IgD-negative memory B cell (primary cell): ENCODE results near the gene CLDN5. TPM values are rescaled to one million over a fixed set of nuclear protein-coding genes. Genes with fewer than 3 reads are reported as not detected.

Experiments used
- H3K27ac Mint-ChIP-seq, 3 donors: one replicate each; pipeline ENCODE4 v1.8.0; 2020 to 2022; ENCODE audit warnings: mild to moderate bottlenecking in 3 of 3, mixed read lengths in 3 of 3, moderate library complexity in 1 of 3
- H3K27me3 Mint-ChIP-seq: one replicate; pipeline ENCODE4 v1.8.0; 2021; ENCODE audit warnings: mixed read lengths
- H3K36me3 Mint-ChIP-seq: one replicate; pipeline ENCODE4 v1.8.0; 2020; ENCODE audit warnings: mild to moderate bottlenecking, mixed read lengths
- H3K4me1 Mint-ChIP-seq, 3 donors: one replicate each; pipeline ENCODE4 v1.8.0; 2020 to 2022; ENCODE audit warnings: mixed read lengths in 3 of 3, mild to moderate bottlenecking in 1 of 3
- H3K4me3 Mint-ChIP-seq, 4 donors: one replicate each; pipeline ENCODE4 v1.8.0; 2020 to 2022; ENCODE audit warnings: mild to moderate bottlenecking in 4 of 4, mixed read lengths in 4 of 4, moderate library complexity in 3 of 4
- H3K9me3 Mint-ChIP-seq, 3 donors: one replicate each; pipeline ENCODE4 v1.8.0; 2020 to 2021; ENCODE audit warnings: mixed read lengths in 3 of 3, mild to moderate bottlenecking in 1 of 3
- polyA plus RNA-seq: library from polyadenylated mRNA; unstranded; fragments of 300-500 nt; fragmentation: Illumina TruSeq; gene quantifications from one replicate; pipeline ENCODE4 v1.2.3, GENCODE V29; 2021

CLDN5 gene
- polyA plus RNA-seq, 1 donor from 2014 or later: 0.79 TPM

DNA sequence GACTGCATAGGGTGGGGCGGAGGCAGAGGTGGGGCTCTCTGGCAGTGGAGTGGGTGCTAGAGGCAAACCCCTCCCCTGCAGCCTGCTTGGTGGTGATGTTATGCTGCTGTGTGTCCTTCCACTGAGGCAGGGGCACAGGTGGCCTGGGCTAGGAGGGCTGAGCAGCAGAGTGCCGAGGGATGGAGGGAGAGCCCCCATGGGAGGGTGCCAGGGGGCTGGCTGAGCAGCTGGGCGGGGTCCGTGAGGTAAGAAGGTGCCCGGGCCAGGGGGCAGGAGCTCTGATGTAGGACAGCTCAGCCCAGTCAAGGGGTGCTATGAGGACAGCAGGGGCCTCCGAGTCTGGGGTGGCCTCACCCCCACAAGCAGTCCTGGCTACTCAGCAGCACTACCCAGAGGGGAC, 4.2 kb downstream of the CLDN5 start:
- Mint-ChIP-seq H3K4me1 (peaks cover 0 to 3% (median 0%) of the 10 kb centered on the region in 3 donors), H3K4me3 (no peak overlapping the region), H3K36me3 (peaks cover 2% of the 10 kb centered on the region), H3K27me3 (peaks cover 17% of the 10 kb centered on the region), H3K9me3 (no peaks in the 10 kb centered on the region), H3K27ac (no peak overlapping the region)

DNA sequence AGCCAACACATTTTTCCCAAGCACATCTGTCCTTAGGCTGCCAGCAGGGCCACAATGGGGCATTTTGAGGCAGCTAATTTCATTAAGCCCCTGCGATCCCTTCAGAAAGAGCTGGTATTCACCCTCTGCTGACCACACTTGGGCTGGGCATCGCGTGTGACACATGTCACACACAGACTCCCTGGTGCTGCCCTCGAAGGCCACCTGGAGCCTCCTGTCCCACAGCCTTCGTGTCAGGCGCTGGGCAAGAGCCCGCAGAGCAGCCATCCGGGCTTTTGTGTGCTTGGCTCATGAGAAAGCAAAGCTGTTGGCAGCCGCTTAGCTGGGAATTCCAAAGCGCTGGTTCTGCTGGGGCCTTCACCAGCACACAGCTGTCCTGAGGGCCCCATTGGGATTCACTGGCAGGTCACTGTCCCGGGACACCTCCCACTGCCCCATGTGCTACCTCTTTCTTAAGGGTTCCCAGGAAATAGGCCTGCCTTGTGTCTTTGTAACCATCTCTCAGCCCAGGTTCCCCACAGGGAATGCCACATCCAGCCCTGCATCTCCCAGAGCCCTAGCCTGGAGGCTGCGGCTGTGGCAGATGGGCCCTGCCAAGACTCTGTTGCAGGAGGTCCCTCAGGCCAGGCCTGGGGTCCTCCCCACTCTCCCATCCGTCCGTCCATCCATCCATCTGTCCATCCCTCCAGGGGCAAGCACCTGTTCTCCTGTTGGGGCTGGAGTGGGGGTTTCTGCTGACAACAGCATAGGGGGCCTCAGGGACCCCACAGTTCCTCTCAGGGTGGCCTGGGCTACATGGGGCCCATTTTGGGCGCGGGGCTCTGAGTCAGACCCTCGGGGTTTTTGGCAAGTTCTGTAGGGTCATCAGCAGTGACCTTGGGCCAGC, 4.9 kb downstream of the CLDN5 start:
- Mint-ChIP-seq H3K36me3 (peaks cover 2% of the 10 kb centered on the region), H3K4me3 (peak overlapping the region in 2 of 4 donors; percentile 12 to 31), H3K27ac (no peak overlapping the region), H3K27me3 (peaks cover 12% of the 10 kb centered on the region), H3K4me1 (no peaks in the 10 kb centered on the region), H3K9me3 (no peaks in the 10 kb centered on the region)

GRCh38 chr22:19518635-19519034, 5.6 kb downstream of the CLDN5 start:
- Mint-ChIP-seq H3K4me1 (no peaks in the 10 kb centered on the region), H3K27ac (no peak overlapping the region), H3K4me3 (no peak overlapping the region), H3K36me3 (peaks cover 8% of the 10 kb centered on the region), H3K9me3 (peaks cover 0 to 3% (median 2%) of the 10 kb centered on the region in 3 donors), H3K27me3 (peaks cover 8% of the 10 kb centered on the region)

DNA sequence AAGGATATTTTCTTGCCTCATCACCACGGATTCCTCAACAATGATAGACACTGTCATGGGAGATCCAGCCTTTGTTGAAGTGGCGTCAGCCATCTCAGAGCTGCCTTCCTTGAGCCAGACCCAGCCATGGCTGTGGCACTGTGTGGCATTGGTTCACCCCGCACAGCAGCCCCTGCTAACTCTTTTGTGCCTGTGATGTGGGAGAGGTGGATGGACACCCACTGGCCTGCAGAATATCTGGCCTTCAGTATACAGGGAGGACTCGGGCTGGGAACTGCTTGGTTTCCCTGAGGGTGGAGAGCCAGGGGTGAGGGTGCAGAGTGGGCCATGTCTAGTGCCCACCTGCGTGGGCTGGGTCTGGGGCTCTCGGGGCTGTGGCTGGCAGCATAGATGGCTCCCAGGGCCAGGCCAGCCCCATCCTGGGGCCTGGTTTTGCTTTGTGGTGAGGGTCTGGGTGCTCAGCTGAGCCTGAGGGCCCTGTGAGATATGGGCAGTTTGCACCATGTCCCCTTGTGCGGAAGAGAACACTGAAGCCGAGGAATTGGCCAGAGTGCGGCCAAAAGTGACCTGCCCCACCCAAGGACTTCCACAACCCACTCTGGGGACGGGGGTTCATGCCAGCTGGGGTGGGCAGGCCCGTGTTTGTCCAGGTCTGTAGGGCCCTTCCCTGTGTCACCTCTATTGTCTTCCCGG, 6.1 kb downstream of the CLDN5 start:
- H3K27me3 Mint-ChIP-seq: peaks cover 4% of the 10 kb centered on the region
- H3K4me3 Mint-ChIP-seq: no peak overlapping the region
- H3K4me1 Mint-ChIP-seq: peaks cover 0 to 2% (median 0%) of the 10 kb centered on the region in 3 donors
- H3K36me3 Mint-ChIP-seq: peaks cover 8% of the 10 kb centered on the region
- H3K9me3 Mint-ChIP-seq: peaks cover 0 to 3% (median 2%) of the 10 kb centered on the region in 3 donors
- H3K27ac Mint-ChIP-seq: no peak overlapping the region

DNA sequence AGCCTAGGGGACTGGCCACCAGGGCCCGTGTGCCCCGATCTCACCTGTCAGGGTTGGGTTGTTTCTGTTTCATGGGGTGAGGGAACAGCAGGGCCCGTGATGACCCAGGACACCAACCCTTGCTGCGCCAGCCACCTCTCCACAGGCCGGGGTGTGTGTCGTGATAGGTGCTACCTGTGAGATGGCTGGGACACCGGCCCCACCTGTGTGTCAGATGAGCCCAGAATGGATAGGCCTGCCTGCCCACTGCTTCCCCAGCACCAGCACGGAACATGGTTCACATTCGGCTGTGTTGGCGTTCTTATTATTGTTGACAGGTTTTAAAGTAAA, 7.1 kb downstream of the CLDN5 start:
- Mint-ChIP-seq H3K4me1 (peaks cover 0 to 2% (median 0%) of the 10 kb centered on the region in 3 donors), H3K4me3 (no peak overlapping the region), H3K36me3 (peaks cover 8% of the 10 kb centered on the region), H3K9me3 (peaks cover 0 to 3% (median 2%) of the 10 kb centered on the region in 3 donors), H3K27me3 (no peaks in the 10 kb centered on the region), H3K27ac (no peak overlapping the region)

- no peaks in the 10 kb centered on the region for H3K27me3 Mint-ChIP-seq
- no peak overlapping the region for H3K27ac Mint-ChIP-seq
- H3K4me3 Mint-ChIP-seq: peak overlapping the region in 1 of 4 donors; percentile 30
- peaks cover 8% of the 10 kb centered on the region for H3K36me3 Mint-ChIP-seq
- peaks cover 0 to 2% (median 0%) of the 10 kb centered on the region in 3 donors for H3K4me1 Mint-ChIP-seq
- peaks cover 0 to 3% (median 2%) of the 10 kb centered on the region in 3 donors for H3K9me3 Mint-ChIP-seq
Observed at GRCh38 chr22:19516378-19517170, 7.6 kb downstream of the CLDN5 start.

GRCh38 chr22:19515654-19516377, 8.4 kb downstream of the CLDN5 start:
- H3K27me3 Mint-ChIP-seq: no peaks in the 10 kb centered on the region
- H3K27ac Mint-ChIP-seq: no peak overlapping the region
- H3K9me3 Mint-ChIP-seq: peaks cover 0 to 3% (median 2%) of the 10 kb centered on the region in 3 donors
- H3K4me3 Mint-ChIP-seq: no peak overlapping the region
- peaks cover 8% of the 10 kb centered on the region for H3K36me3 Mint-ChIP-seq
- H3K4me1 Mint-ChIP-seq: peaks cover 0 to 2% (median 0%) of the 10 kb centered on the region in 3 donors

DNA sequence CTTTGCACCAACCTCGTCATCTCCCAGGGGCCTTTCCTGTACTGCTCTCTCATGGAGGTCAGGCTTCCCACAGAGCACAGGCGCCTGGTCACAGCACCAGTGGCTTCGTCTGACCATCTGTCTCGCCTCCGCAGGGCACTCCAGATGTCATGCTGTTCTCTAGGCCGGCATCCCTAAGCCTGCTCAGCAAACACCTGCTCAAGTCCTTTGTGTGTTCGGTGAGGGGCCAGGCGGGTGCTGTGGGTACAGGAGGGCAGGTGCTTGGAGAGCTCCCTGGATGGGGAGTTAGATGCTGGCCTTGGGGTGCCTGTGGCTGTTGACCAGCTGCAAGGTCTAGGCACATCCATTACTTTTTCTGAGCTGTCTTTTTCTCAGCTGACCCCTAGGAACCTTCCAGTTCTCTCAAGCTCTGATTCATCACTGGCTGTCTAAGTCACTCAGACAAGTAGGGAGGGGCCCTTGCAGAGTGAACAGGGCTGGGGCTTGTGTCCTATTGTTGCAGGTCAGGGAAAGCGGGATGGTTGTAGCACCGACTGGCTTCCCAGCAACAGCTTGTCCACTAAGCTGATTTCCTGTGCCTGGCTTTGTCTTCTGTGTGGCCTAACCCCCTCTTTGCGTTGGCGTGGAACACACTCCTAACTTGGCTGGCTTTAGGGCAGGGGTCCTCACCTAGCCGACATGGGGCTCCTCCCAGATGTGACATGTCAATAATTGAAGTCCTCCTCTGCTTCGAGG, 9.2 kb downstream of the CLDN5 start:
- Mint-ChIP-seq H3K4me1 (peaks cover 0 to 2% (median 0%) of the 10 kb centered on the region in 3 donors), H3K4me3 (no peak overlapping the region), H3K36me3 (peaks cover 8% of the 10 kb centered on the region), H3K27ac (no peak overlapping the region), H3K27me3 (no peaks in the 10 kb centered on the region), H3K9me3 (peaks cover 0 to 3% (median 2%) of the 10 kb centered on the region in 3 donors)

DNA sequence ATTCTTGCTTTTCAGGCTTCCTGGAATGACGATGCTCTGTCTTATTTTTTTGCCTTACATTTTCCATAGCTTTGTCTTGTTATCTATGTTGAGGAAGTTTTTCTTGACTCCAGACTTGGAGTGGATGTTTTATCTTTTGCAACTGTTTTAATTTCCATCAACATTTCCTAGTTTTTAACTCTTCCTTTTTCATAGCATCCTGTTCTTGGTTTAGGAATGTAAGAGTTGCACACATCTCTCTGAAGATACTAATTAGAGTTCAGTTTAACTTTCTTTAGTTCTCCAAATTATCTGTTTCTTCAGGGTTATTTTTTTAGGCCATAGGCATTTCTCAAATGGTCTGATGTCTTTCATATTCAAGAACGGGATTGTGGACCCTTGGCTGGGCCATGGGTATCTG, 10.4 kb downstream of the CLDN5 start:
- Mint-ChIP-seq H3K27me3 (no peaks in the 10 kb centered on the region), H3K27ac (no peak overlapping the region), H3K36me3 (peaks cover 8% of the 10 kb centered on the region), H3K4me3 (no peak overlapping the region), H3K4me1 (peaks cover 0 to 2% (median 0%) of the 10 kb centered on the region in 3 donors), H3K9me3 (peaks cover 0 to 3% (median 2%) of the 10 kb centered on the region in 3 donors)

DNA sequence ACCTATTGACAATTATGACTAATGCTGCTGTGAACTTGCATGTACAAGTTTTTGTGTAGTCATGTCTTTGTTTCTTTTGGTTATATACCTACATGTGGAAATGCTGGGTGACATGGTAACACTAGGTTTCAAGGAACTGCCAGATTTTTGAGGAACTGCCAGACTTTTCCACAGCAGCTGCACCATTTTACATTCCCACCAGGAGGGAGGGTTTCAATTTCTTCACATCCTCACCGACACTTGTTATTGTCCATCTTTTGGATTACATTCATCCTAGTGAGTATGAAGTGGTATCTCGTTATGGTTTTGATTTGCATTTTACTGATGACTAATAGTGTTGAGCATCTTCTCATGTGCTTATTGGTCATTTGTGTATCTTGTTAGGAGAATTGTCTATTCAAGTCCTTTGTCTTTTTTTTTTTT, 13.3 kb downstream of the CLDN5 start:
- no peaks in the 10 kb centered on the region for H3K27me3 Mint-ChIP-seq
- H3K4me3 Mint-ChIP-seq: no peak overlapping the region
- peaks cover 0 to 2% (median 0%) of the 10 kb centered on the region in 3 donors for H3K4me1 Mint-ChIP-seq
- H3K27ac Mint-ChIP-seq: no peak overlapping the region
- H3K36me3 Mint-ChIP-seq: peaks cover 10% of the 10 kb centered on the region
- peaks cover 0 to 3% (median 2%) of the 10 kb centered on the region in 3 donors for H3K9me3 Mint-ChIP-seq

DNA sequence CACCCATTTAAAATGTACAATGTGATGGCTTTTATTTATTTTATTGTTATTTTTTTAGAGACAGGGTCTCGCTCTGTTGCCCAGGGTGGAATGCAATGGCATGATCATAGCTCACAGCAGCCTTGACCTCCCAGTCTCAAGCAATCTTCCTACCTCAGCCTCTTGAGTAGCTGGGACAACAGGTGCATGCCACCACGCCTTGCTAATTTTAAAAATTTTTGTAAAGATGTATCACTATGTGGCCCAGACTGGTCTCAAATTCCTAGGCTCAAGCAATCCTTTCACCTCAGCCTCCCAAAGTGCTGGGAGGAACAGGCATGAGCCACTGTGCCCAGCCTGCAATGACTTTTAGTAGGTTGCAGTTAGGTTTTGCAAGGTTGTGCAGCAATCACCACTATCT, 14.3 kb downstream of the CLDN5 start:
- no peaks in the 10 kb centered on the region for H3K27me3 Mint-ChIP-seq
- peaks cover 0 to 3% (median 2%) of the 10 kb centered on the region in 3 donors for H3K9me3 Mint-ChIP-seq
- H3K36me3 Mint-ChIP-seq: peaks cover 8% of the 10 kb centered on the region
- no peak overlapping the region for H3K27ac Mint-ChIP-seq
- no peak overlapping the region for H3K4me3 Mint-ChIP-seq
- peaks cover 0 to 2% (median 2%) of the 10 kb centered on the region in 3 donors for H3K4me1 Mint-ChIP-seq

DNA sequence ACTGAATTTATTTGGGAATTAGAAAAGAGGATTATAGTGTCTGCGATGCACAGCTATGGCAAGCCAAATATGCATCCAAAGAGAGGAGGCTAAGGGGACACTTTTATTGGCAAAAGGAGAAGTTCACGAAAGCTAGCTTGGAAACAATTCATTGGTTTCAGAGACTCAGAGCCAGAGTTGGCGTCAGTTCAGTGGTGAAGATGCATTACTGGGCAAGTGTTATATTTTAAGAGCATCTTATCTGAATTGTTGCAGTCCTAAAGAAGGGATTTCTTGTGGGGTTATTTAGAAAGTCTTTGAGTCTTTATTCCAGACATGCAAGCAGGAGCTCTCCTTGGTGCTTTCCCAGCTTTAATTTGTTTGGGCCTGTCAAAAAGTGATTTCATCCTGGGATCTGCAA, 15.0 kb downstream of the CLDN5 start:
- H3K9me3 Mint-ChIP-seq: peaks cover 0 to 3% (median 2%) of the 10 kb centered on the region in 3 donors
- H3K4me1 Mint-ChIP-seq: peaks cover 0 to 2% (median 2%) of the 10 kb centered on the region in 3 donors
- H3K36me3 Mint-ChIP-seq: peaks cover 8% of the 10 kb centered on the region
- H3K27ac Mint-ChIP-seq: no peak overlapping the region
- H3K4me3 Mint-ChIP-seq: no peak overlapping the region
- H3K27me3 Mint-ChIP-seq: no peaks in the 10 kb centered on the region

DNA sequence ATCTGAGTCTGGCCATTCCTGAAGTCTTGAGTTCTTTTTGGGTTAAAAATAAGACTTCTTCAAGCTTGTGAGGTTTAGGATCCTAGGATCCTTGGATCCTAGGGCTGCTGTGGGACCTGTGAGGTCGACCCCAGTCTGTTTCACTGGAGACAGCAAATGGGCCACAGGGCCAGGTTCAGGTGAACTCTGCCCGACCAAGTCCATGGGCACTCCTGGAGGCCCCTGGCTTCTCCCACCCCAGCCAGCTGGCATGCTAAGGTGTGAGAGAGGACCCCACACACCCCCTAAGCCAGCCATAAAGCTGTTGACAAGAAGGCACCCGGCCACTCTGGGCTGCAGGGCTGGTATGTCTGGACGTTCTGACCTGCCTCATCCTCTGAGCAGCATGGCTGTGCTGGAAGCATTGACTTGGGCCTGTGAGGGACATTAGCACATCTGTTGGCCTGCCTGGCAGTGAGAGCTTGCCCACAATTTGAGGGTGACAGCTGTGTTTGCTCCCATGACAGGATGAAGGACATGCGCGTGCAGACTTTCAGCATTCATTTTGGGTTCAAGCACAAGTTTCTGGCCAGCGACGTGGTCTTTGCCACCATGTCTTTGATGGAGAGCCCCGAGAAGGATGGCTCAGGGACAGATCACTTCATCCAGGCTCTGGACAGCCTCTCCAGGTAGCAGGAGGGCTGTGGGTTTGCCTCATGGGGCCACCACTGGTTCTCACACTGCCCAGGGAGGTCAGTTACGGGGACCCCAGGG, 16.0 kb downstream of the CLDN5 start:
- peaks cover 2% of the 10 kb centered on the region for H3K36me3 Mint-ChIP-seq
- no peaks in the 10 kb centered on the region for H3K9me3 Mint-ChIP-seq
- H3K27ac Mint-ChIP-seq: no peak overlapping the region
- H3K27me3 Mint-ChIP-seq: no peaks in the 10 kb centered on the region
- H3K4me1 Mint-ChIP-seq: peaks cover 0 to 2% (median 0%) of the 10 kb centered on the region in 3 donors
- H3K4me3 Mint-ChIP-seq: no peak overlapping the region
